ENCODE data around the gene HS1BP3. TPM values are rescaled to one million over a fixed set of nuclear protein-coding genes. Genes with fewer than 3 reads are reported as not detected.

Gene HS1BP3
- total RNA-seq, 2 experiments from 2014 or later = 14.1 to 14.4 TPM

GRCh38 chr2:20666005-20666303, 15.1 kb upstream of the HS1BP3 start:
- no peaks in the 10 kb centered on the region for H3K9me3 Mint-ChIP-seq
- POLR2A ChIA-PET = interaction anchor here (1.6 kb wide), 1 partner anchor 15 kb away, joined by 5 read pairs; the partner anchor contains the start of gene HS1BP3
- peaks cover 83% of the 10 kb centered on the region for H3K27me3 Mint-ChIP-seq
- CTCF ChIA-PET = interaction anchor here (1.2 to 1.8 kb wide), 3 partner anchors 10 to 297 kb away, joined by 3 to 7 read pairs (median 3); no protein-coding TSS in a partner anchor
- no peak overlapping the region for H3K27ac Mint-ChIP-seq
- H3K4me1 Mint-ChIP-seq = peaks cover 9% of the 10 kb centered on the region
- no peak for DNase-seq
- no peaks in the 10 kb centered on the region for H3K36me3 Mint-ChIP-seq (ENCODE audit: low read depth)
- peak overlapping the region; percentile 47 for H3K4me3 Mint-ChIP-seq

- H3K4me1 Mint-ChIP-seq = peaks cover 9% of the 10 kb centered on the region
- no peak overlapping the region for H3K4me3 Mint-ChIP-seq
- ChIA-PET POLR2A (interaction anchor here (1.6 kb wide), 1 partner anchor 14 kb away, joined by 5 read pairs; the partner anchor contains the start of gene HS1BP3), CTCF (interaction anchor here (1.2 to 2.2 kb wide), 4 partner anchors 9 to 298 kb away, joined by 3 to 9 read pairs (median 5); partner anchors contain the start of gene HS1BP3)
- no peak overlapping the region for H3K27ac Mint-ChIP-seq
- H3K27me3 Mint-ChIP-seq = peaks cover 88% of the 10 kb centered on the region
- no peaks in the 10 kb centered on the region for H3K9me3 Mint-ChIP-seq
- DNase-seq = no peak
- H3K36me3 Mint-ChIP-seq (ENCODE audit: low read depth) = no peaks in the 10 kb centered on the region
These were observed 14.5 kb upstream of the HS1BP3 start for GRCh38 chr2:20665243-20666004.

GRCh38 chr2:20664431-20665242, 13.7 kb upstream of the HS1BP3 start:
- ChIA-PET CTCF (interaction anchor here (1.2 to 2.2 kb wide), 2 partner anchors 14 to 299 kb away, joined by 3 to 9 read pairs; partner anchors contain the start of gene HS1BP3), POLR2A (no interaction called here)
- no peak overlapping the region for H3K27ac Mint-ChIP-seq
- DNase-seq = no peak
- H3K4me3 Mint-ChIP-seq = no peak overlapping the region
- peaks cover 86% of the 10 kb centered on the region for H3K27me3 Mint-ChIP-seq
- no peaks in the 10 kb centered on the region for H3K36me3 Mint-ChIP-seq (ENCODE audit: low read depth)
- no peaks in the 10 kb centered on the region for H3K9me3 Mint-ChIP-seq
- peaks cover 9% of the 10 kb centered on the region for H3K4me1 Mint-ChIP-seq

- H3K9me3 Mint-ChIP-seq = no peaks in the 10 kb centered on the region
- H3K4me3 Mint-ChIP-seq = no peak overlapping the region
- peaks cover 8% of the 10 kb centered on the region for H3K4me1 Mint-ChIP-seq
- H3K27ac Mint-ChIP-seq = no peak overlapping the region
- H3K27me3 Mint-ChIP-seq = peaks cover 84% of the 10 kb centered on the region
- ChIA-PET CTCF (interaction anchor here (2.2 kb wide), 1 partner anchor 13 kb away, joined by 9 read pairs; the partner anchor contains the start of gene HS1BP3), POLR2A (no interaction called here)
- DNase-seq = no peak
- H3K36me3 Mint-ChIP-seq (ENCODE audit: low read depth) = no peaks in the 10 kb centered on the region
These were observed 13.1 kb upstream of the HS1BP3 start for GRCh38 chr2:20664071-20664390.

GRCh38 chr2:20663196-20664070, 12.5 kb upstream of the HS1BP3 start:
- Mint-ChIP-seq H3K4me3 (no peak overlapping the region), H3K27ac (no peak overlapping the region), H3K27me3 (peaks cover 78% of the 10 kb centered on the region), H3K9me3 (no peaks in the 10 kb centered on the region), H3K36me3 (ENCODE audit: low read depth) (no peaks in the 10 kb centered on the region), H3K4me1 (peaks cover 8% of the 10 kb centered on the region)
- DNase-seq = no peak
- ChIA-PET CTCF (interaction anchor here (0.6 to 2.2 kb wide), 2 partner anchors 13 to 65 kb away, joined by 3 to 9 read pairs; partner anchors contain the start of gene HS1BP3), POLR2A (no interaction called here)

GRCh38 chr2:20662308-20662937, 11.5 kb upstream of the HS1BP3 start:
- ChIA-PET POLR2A (interaction anchor here (0.6 kb wide), 1 partner anchor 315 kb away, joined by 3 read pairs; no protein-coding TSS in a partner anchor), CTCF (interaction anchor here (0.7 to 2.5 kb wide), 6 partner anchors 14 to 452 kb away, joined by 3 to 26 read pairs (median 6); no protein-coding TSS in a partner anchor)
- Mint-ChIP-seq H3K4me1 (peaks cover 8% of the 10 kb centered on the region), H3K27me3 (peaks cover 73% of the 10 kb centered on the region), H3K27ac (no peak overlapping the region), H3K36me3 (ENCODE audit: low read depth) (no peaks in the 10 kb centered on the region), H3K9me3 (no peaks in the 10 kb centered on the region), H3K4me3 (no peak overlapping the region)
- no peak for DNase-seq

- POLR2A ChIA-PET = interaction anchor here (0.6 to 0.7 kb wide), 2 partner anchors 315 to 854 kb away, joined by 3 read pairs; no protein-coding TSS in a partner anchor
- no peaks in the 10 kb centered on the region for H3K9me3 Mint-ChIP-seq
- H3K4me1 Mint-ChIP-seq = peaks cover 8% of the 10 kb centered on the region
These were observed 10.8 kb upstream of the HS1BP3 start for GRCh38 chr2:20661421-20662307.

GRCh38 chr2:20660506-20661420, 9.9 kb upstream of the HS1BP3 start:
- H3K4me1 Mint-ChIP-seq = peaks cover 4% of the 10 kb centered on the region
- ChIA-PET POLR2A (interaction anchor here (0.7 kb wide), 1 partner anchor 853 kb away, joined by 3 read pairs; no protein-coding TSS in a partner anchor), CTCF (interaction anchor here (0.7 to 2.5 kb wide), 13 partner anchors 9 to 493 kb away, joined by 3 to 36 read pairs (median 4); partner anchors contain the start of genes HS1BP3, LDAH and RHOB)
- no peak for DNase-seq
- no peaks in the 10 kb centered on the region for H3K9me3 Mint-ChIP-seq
- no peak overlapping the region for H3K4me3 Mint-ChIP-seq
- H3K36me3 Mint-ChIP-seq (ENCODE audit: low read depth) = no peaks in the 10 kb centered on the region
- H3K27ac Mint-ChIP-seq = no peak overlapping the region
- peaks cover 70% of the 10 kb centered on the region for H3K27me3 Mint-ChIP-seq

More at GRCh38 chr2:20661421-20662307, 10.8 kb upstream of the HS1BP3 start:
- Mint-ChIP-seq H3K4me3 (no peak overlapping the region), H3K27ac (no peak overlapping the region), H3K27me3 (peaks cover 77% of the 10 kb centered on the region), H3K36me3 (ENCODE audit: low read depth) (no peaks in the 10 kb centered on the region)
- CTCF ChIA-PET = interaction anchor here (0.6 to 2.5 kb wide), 13 partner anchors 9 to 453 kb away, joined by 3 to 36 read pairs (median 5); partner anchors contain the start of genes HS1BP3, LDAH and RHOB
- DNase-seq = peak; percentile 73

GRCh38 chr2:20657522-20658235, 6.8 kb upstream of the HS1BP3 start:
- POLR2A ChIA-PET = no interaction called here
- Mint-ChIP-seq H3K4me3 (no peak overlapping the region), H3K27me3 (peaks cover 47% of the 10 kb centered on the region), H3K27ac (no peak overlapping the region), H3K4me1 (no peaks in the 10 kb centered on the region), H3K36me3 (ENCODE audit: low read depth) (no peaks in the 10 kb centered on the region), H3K9me3 (no peaks in the 10 kb centered on the region)
- CTCF ChIA-PET = no interaction called here
- no peak for DNase-seq

- H3K27ac Mint-ChIP-seq = no peak overlapping the region
- ChIA-PET CTCF (interaction anchor here (1.0 to 1.3 kb wide), 3 partner anchors 10 to 306 kb away, joined by 3 to 4 read pairs (median 3); no protein-coding TSS in a partner anchor), POLR2A (no interaction called here)
- peaks cover 38% of the 10 kb centered on the region for H3K27me3 Mint-ChIP-seq
- H3K4me3 Mint-ChIP-seq = no peak overlapping the region
- no peaks in the 10 kb centered on the region for H3K9me3 Mint-ChIP-seq
- H3K4me1 Mint-ChIP-seq = peaks cover 5% of the 10 kb centered on the region
- H3K36me3 Mint-ChIP-seq (ENCODE audit: low read depth) = no peaks in the 10 kb centered on the region
- no peak for DNase-seq
These were observed 5.7 kb upstream of the HS1BP3 start for GRCh38 chr2:20656561-20656960.

Measured in activated CD4-positive, alpha-beta T cell treated with anti-CD3 and anti-CD28 coated beads, Interleukin-2, amount 10 ng/mL, durations not matched to agents 7 days and 5 days (primary cell).